ENCODE measurements around the gene GIPR.
A peak's percentile ranks its signal among the peaks of the same experiment; 100 is the strongest.
"Not testable (repeated sequence)": the region's sequence is repeated elsewhere in the genome, so short reads cannot be mapped to it uniquely, and the experiment has no call there.

The GIPR gene

DNA sequence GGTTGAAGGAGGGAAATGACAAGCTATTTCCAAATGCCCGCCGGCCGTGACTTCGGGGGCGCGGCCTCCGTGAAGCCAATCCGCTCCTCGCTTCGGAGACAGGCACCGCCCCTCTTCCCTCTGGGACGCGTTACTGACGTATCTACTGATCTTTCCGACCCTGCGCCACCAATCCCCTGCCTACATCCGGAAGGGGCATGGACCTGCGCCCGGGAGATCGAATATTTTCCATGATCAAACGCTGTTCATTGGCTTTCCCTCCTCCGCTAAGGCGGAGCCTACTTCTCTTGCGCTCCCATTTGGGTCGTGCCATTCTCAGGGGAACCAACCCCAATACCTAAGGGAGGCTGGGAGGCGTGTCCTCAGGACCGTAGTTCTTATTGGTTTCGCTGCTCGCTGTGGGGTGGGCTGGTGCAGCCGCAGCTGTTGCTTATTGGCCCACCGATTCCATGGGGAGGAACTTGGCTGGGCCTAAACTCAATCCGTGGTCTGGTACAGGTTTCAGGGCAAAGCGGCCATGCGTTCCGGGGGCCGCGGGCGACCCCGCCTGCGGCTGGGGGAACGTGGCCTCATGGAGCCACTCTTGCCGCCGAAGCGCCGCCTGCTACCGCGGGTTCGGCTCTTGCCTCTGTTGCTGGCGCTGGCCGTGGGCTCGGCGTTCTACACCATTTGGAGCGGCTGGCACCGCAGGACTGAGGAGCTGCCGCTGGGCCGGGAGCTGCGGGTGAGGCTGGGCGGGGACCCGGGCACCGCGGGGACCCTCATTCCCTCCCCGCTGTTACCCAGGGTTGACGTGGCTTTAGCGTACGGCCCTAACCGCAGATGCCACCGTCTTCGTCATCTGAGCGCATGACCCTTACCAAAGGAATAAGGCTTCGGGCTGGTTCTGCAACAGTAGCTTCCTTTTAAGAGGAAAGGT lies 24.4 kb downstream of the GIPR start, which contains the start of gene QPCTL:
Gene QPCTL (plus strand): TSS at position 480 of the 919 bp plus-strand sequence. CDS start 38 bp downstream, at position 518.
- DNase-seq = peak; percentile 100

DNA sequence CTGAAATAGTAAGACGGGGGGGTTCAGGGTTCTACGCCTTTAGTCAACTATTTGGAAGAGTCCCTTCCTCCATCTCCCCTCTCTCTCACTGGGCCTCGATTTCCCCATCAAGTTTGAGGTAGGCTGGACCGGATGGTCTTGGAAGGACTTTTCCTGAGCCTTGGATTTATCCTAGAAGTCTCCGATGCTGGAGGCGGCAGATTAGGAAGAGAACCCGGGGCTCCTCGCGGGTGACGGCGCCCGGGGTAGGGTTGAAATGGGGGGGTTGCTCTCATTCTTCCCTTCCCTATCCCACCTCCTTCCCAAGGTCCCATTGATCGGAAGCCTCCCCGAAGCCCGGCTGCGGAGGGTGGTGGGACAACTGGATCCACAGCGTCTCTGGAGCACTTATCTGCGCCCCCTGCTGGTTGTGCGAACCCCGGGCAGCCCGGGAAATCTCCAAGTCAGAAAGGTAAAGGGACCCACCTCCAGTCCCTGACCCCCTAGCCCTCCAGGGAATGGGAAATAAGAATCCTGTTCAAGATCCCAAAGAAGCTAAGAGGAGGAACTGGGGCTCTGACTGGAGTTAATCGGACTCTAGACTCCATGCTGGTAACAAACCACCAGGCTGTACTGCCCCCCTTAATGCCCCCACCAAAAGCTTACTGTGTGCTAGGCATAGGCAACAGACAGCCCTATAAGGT lies 25.2 kb downstream of the GIPR start:
- peak; percentile 75 for DNase-seq

DNA sequence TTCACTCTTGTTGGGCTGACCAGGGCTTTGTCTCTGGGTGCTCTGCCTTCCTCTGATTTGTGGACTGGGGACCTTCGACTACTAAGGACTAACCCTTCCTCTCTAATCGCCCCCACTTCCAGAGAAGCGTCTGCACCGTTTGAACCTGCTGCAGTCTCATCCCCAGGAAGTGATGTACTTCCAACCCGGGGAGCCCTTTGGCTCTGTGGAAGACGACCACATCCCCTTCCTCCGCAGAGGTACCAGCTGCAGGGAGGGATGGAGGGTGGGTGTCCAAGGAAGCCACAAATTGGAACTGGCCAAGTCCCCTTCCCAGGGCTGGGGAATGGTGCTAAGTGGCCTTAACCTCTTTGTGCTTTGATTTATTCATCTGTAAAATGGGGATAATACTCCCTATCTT lies 33.7 kb downstream of the GIPR start:
- no peak for DNase-seq

DNA sequence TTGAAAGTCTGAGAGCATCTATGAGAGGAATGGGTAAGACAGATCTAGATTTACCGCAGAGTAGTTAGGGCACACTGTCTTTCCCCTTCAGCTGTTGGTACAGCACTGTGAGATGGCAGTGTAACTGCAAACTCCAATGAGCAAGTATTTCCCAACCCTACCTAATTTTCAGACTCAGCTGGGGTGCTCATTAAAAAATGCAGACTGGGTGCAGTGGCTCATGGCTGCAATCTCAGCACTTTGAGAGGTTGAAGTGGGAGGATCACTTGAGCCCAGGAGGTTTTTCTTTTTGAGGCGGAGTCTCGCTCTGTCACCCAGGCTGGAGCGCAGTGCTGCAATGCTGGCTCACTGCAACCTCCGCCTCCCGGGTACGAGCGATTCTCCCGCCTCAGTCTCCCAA lies 37.1 kb downstream of the GIPR start:
- DNase-seq = no peak

DNA sequence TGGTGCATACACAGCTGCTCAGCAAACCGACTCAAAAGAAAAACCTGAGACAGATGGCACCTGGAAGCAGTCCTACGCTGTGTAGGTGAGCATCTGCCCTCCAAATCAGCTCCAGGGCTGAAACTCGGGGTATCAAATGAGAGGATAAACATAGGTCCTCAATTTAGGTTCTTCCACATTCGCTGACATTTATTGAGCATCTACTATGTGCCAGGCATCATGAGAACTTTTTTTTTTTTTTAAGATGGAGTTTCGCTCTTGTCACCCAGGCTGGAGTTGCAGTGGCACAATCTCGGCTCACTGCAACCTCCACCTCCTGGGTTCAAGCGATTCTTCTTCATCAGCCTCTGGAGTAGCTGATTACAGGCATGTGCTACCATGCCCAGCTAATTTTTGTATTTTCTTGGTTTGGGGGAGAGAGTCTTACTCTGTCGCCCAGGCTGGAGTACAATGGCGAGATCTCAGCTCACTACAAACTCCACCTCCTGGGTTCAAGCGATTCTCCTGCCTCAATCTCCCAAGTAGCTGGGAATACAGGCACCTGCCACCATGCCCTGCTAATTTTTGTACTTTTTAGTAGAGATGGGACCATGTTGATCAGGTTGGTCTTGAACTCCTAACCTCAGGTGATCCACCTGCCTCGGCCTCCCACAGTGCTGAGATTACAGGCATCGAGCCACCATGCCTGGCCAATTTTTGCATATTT lies 37.8 kb downstream of the GIPR start:
- no peak for DNase-seq

DNA sequence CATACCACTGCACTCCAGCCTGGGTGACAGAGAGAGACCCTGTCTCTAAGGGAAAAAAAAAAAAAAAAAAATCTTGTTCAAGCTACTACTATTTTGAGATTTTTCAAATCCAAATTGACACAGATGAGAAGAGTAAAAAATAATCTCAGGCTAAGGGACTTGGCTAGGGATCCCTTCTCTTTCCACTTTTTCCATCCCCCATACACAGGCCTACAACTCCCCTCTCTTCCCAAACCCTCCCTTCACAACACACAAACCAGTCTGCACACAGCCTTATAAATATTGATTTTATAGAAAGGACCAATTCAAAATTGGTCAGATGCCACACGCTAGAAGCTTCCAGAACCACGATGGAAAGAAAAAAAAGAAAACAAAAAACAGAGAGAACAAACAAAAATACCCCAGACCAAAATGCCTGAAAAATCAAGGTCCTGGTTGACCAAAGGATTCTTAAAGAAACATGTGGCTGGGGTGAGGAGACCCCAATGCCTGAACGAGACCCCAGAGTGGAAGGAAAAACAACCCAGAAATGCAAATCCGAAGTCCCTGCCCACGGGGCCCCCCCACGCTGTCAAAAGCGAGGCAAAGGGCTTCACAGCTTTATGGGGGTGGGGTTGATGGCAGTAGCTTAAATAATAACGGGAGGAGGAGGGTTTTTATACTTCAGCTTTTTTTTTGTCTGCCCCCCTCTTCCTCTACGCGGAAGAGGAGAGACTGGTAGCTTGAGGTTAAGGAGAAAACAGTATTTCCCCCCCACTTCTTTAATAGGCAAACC lies 42.5 kb downstream of the GIPR start:
- no peak for DNase-seq

DNA sequence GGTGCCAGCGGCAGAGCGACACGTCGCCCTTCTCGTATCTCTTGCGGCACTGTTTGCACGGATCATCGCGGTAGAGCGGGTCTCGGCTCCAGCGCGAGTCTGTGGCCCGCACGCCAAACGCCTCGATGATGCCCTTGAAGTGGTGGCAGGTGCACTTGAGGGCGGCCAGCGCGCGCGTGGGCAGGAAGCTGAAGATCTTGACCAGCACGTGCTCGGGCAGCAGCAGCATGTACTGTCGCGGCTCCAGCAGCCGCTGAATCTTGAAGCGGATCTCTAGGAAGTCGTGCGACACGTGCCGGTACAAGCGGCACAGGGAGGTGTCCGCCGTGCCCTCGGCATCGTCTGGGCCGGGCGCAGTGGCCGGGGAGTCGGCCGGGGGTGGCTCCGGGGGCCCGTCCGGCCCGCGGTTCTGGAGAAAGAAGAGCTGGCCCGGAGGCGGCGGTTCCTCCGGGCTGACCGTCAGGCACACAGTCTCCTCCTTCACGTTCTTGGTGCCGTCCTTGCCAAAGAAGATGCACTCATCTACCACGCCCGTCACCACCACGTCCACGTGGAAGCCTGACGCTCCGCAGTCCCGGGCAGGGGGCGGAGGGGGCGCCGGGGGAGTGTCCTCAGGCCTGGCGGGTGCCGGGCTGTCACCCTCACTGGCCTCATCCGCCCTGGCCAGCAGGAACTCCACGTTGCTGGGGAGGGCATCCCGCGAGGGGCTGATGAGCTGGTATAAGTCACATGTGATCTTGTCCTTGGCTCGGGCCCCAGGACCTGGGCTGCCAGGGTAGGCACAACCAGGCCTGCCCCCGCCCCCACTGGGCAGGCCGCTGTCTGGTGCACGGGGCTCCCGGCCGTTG lies 44.1 kb downstream of the GIPR start:
- DNase-seq = no peak

DNA sequence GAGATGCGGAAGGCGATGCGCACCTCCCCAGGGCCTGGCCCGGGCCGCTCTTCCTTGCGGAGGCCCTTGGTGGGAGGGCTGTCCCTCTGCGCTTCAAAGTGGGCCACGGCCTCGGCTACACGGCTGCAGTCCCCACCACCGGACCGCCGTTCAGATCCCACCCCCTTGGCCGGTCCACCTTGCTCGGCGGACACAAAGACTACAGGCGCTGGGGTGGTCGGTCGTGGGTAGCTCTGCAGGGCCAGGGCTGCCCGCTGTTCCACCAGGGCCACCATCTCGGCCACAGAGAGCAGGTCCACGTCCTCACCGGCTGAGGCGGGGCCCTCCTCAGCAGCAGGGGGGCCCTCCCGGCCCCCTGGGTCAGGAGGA lies 44.7 kb downstream of the GIPR start:
- DNase-seq = no peak

DNA sequence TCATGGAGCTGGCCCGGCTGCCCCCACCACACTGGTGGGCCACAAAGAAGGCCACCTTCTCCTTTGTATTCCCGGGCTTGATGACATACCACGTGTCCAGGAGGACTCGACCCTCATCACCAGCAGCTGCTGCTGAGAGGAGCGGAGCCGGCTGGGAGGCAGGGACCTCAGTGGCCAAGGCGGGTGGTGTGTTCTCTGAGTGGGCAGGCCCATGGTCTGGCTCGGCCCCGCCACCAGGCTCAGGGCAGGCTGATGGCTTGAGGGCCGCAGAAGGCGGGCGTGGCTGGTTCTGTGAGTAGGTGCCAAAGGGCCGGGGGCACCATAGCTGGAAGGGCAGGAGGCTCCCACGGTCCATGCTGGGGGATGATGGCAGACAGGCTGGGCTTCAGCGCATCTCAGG lies 45.1 kb downstream of the GIPR start:
- DNase-seq = no peak

DNA sequence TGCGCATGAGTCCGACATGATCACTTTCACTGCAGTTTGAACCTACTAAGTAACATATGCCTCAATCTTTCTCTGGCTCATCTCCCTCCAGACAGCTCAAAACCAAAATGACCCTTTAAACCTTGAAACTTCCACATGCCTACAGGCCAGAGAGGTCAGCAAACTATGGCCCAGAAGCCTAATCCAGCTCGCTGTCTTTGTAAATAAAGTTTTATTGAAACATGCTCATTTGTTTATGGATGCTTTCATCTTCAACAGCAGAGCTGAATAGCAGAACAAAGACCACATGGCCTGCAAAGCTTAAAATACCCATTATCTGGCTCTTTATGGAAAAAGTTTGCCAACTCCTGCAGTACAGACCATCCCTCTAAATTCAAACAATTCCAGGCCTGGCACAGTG lies 47.1 kb downstream of the GIPR start:
- no peak for DNase-seq

DNA sequence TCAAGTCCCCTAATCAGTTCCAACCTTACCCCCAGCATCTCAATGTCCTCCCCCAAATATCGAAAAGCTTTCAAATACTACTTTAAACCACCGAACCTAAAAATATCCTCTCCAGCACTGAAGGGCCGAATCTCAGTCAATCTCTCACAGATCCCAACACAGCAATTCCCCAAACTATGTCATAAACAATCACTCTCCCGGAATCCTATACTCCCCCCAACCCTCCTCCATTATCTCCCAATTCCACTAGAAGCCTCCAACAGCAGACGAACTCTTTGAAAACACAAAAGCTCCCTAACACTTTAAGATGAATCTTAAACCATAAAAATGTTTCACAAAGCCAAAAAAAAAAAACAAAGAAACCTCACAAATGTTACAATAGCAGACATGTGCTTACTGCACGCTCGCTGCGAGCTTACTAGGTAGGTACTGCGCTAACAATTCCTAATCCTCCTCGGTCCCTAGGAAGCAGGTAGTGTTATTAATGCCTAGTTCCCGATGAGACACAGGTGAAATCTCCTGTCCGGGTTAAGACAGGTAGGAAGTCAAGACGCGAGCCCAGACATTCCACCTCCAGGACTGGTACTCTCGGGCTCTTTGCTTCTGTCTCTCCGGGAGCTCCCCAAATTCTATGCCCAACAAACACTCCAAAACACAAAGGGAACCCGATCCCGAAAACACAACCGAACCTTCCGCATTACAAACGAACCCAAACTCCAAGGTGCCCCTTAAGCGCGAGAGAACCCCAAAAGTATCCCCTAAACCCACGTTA lies 48.5 kb downstream of the GIPR start:
- DNase-seq = no peak

DNA sequence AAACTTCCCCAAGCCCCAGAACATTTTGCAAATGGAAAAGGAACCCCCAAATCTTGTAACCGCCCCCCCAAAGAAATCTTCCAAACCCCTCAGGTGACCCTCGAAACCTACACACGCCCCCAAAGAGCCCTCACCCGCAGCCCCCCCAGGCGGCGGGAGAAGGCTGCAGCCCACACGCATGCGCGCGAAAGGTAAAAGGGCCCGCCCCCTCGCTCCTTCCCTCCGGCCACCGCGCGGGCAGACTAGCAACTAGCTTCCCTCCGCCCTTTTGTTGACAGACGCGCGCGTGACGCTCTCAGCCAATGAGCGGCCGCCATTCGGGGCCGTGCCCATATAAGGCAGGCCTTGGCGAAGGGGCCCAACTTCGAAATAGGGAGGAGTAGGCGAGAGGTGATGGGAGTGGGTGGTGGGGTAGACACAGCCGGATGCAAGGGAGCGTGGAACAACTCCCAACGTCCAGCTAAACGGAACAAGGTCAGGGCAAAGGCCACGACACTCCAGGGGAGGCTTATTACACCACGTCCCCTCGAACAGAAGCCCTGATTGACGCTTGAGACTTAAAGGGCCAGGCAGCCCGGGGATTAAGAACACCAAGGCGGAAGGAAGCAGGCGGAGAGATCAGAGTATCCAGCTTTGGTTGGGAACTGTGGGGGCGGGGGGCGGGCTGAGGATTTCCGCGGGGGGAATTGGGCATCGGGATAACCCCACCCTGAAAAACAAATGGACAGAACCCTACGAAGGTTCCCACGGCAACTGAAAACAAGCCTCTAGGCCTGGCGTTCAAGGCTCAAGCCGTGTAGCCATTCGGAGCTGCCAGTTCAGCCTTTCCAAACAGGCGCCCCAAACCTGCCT lies 49.3 kb downstream of the GIPR start:
- DNase-seq = peak; percentile 99

DNA sequence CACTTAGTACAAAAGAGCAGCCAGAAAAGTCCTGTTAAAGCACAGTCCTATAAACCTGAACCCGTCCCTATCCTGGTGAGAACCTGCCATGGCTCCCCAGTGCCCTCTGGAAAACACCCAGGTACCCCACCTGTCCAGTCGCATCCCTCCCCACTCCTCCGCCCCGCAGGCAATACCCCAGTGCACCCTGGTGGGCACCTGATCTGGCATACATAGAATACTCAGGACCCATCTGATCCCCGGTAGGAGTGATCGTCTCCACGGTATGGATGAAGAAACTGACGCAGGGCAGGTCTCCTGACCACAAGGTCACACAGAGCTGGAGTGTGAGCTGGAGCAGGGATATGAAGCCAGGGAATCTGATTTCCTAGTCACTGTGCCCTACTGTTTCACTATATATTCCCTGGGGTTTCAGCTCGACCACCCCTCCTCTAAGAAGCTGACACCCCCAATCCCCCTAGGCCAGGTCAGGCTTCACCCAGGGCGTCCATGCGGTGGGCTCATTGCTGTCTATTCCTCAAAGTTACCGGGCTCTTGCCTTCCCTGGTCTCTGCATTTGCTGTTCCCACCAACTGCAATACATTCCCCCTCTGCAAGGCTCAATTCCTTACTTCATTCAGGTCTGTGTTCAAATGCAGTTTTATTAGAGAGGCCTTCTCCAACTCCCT lies 50.1 kb downstream of the GIPR start:
- DNase-seq = no peak

DNA sequence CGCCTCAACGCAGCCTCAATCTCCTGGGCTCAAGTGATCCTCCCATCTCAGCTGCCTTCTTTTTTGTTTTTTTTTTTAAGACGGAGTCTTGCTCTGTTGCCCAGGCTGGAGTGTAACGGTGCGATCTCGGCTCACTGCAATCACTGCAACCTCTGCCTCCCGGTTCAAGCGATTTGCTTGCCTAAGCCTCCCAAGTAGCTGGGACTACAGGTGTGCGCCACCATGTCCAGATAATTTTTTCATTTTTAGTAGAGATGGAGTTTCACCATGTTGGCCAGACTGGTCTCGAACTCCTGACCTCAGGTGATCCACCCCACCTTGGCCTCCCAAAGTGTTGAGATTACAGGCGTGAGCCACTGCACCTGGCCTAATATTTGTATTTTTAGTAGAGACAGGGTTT lies 52.0 kb downstream of the GIPR start:
- not testable (repeated sequence) for DNase-seq

DNA sequence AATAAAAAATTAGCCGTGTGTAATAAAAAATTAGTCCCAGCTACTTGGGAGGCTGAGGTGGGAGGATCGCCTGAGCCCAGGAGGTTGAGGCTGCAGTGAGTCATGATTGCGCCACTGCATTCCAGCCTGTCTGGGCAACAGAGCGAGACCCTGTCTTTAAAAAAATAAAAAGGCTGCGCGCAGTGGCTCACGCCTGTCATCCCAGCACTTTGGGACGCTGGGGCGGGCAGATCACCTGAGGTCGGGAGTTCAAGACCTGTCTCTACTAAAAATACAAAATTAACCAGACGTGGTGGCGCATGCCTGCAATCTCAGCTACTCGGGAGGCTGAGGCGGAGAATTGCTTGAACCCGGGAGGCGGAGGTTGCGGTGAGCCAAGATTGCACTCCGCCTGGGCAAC lies 60.7 kb downstream of the GIPR start:
- DNase-seq = not testable (repeated sequence)

DNA sequence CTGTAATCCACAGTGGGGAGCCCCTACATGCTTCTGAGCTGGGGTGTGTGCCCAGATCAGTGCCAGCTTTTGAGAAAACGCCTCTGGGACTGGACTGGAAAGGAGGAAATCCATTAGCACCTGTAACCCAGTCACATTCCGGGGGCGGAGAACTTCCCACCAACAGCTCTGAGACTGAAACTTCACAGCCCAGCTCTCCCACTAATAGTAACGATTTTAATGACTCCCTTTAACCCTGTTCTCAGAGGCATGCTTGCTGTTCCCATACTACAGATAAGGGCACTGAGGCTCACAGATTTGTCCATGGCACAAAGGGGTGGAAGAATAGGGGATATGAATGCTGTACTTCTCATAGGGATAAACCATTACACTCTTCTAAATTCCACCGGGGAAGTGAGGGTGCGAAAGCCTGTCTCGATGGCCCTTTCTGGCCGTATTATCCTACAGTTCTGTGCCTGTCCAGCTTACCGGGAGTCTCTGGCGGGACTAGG lies 61.8 kb downstream of the GIPR start:
- DNase-seq = peak; percentile 18

DNA sequence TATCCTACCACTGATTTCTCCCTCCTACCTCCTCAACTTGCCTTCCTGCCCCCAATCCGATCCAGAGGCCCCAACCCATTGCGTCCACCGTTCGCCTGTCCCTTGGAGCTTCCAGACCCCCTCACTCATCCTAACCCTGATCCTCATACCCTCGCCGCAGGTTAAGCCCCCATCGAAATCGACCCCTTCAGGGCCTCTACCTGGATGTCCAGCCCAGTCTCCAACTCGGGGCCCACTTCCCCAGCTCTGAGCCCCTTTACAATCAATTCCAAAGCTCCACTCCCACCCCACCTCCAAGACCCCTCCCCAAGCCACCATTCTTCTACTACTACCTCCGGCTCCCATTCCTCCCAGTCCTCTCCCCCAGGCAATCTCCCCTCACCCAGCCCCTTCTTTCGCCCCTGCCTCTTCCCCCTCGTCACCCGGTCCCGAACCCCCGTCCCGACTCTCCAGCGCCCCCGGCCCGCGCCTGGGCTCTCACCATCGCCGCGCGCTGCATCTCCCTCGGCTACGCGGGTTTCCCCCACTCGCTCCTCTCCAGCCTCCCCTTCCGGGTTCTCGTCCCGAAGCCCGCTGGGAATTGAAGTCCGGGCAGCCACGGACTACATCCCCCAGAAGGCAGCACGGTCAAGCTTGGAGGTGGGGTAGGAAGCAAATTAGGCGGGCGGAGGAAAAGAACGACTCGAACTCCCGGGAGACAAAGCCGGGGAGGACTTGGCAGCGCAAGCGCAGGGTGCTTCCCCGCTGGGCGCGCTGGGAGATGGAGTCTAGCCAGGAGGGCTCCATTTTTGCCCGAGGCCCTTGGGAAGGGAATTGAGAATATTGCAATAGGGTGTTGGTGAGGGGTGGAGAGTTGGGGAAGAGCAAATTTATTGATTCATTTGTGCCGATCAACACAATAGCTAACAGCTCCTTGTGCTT lies 62.6 kb downstream of the GIPR start, which contains the start of gene FBXO46:
Gene FBXO46 (minus strand): TSS at position 529 of the 921 bp plus-strand sequence. CDS start 17,401 bp downstream, outside the sequence.
- peak; percentile 99 for DNase-seq
